GM21786 (cell line): ENCODE data around the gene IL31RA.

Experiments
- ATAC-seq: cut with Tn5 transposase; IDR thresholded peaks from one replicate; pipeline ENCODE4 v1.9.1; 2021; ENCODE audit not compliant: unreplicated experiment

IL31RA gene

GRCh38 chr5:55858104-55858503 is 6.9 kb downstream of the IL31RA start:
- no peak for ATAC-seq

- ATAC-seq: no peak
These were observed 9.1 kb downstream of the IL31RA start for GRCh38 chr5:55860288-55860687.

- no peak for ATAC-seq
These were observed 9.6 kb downstream of the IL31RA start for GRCh38 chr5:55860709-55861108.

GRCh38 chr5:55864606-55865541 is 13.7 kb downstream of the IL31RA start:
- ATAC-seq: no peak

- ATAC-seq: no peak
These were observed 14.7 kb downstream of the IL31RA start for GRCh38 chr5:55865831-55866230.

GRCh38 chr5:55866485-55866884 is 15.3 kb downstream of the IL31RA start:
- ATAC-seq: no peak

GRCh38 chr5:55866934-55867333 is 15.8 kb downstream of the IL31RA start:
- ATAC-seq: no peak

GRCh38 chr5:55868846-55869245 is 17.7 kb downstream of the IL31RA start:
- no peak for ATAC-seq

- ATAC-seq: no peak
These were observed 18.7 kb downstream of the IL31RA start for GRCh38 chr5:55869847-55870246.

- ATAC-seq: no peak
These were observed 22.1 kb downstream of the IL31RA start for GRCh38 chr5:55873234-55873633.

- no peak for ATAC-seq
These were observed 26.5 kb downstream of the IL31RA start for GRCh38 chr5:55877655-55878054.

GRCh38 chr5:55880453-55880852 is 29.3 kb downstream of the IL31RA start:
- no peak for ATAC-seq

- no peak for ATAC-seq
These were observed 34.2 kb downstream of the IL31RA start for GRCh38 chr5:55885359-55885758.

- no peak for ATAC-seq
These were observed 37.0 kb downstream of the IL31RA start for GRCh38 chr5:55888205-55888604.

GRCh38 chr5:55892479-55892878 is 41.3 kb downstream of the IL31RA start:
- ATAC-seq: no peak

GRCh38 chr5:55894135-55894534 is 43.0 kb downstream of the IL31RA start:
- ATAC-seq: peak; percentile 50

GRCh38 chr5:55895346-55895745 is 44.2 kb downstream of the IL31RA start:
- ATAC-seq: no peak

- no peak for ATAC-seq
These were observed 45.1 kb downstream of the IL31RA start for GRCh38 chr5:55896238-55896637.

GRCh38 chr5:55896663-55897062 is 45.5 kb downstream of the IL31RA start:
- ATAC-seq: no peak

- no peak for ATAC-seq
These were observed 46.2 kb downstream of the IL31RA start for GRCh38 chr5:55897206-55897894.

GRCh38 chr5:55897905-55898304 is 46.7 kb downstream of the IL31RA start:
- ATAC-seq: no peak

GRCh38 chr5:55899344-55899743 is 48.2 kb downstream of the IL31RA start:
- no peak for ATAC-seq
